Endothelial cell of umbilical vein (primary cell): ENCODE results near the gene AFF1. TPM values are rescaled to one million over a fixed set of nuclear protein-coding genes. Genes with fewer than 3 reads are reported as not detected.

ENCODE experiments used
- BruUV-seq: library from RNA; stranded (reverse); fragments of 400-500 nt; replicated peaks from 2 replicates; lab custom pipeline; 2021; lab: Mats Ljungman, UMichigan
- CTCF ChIA-PET: fragments of 300-600, 350-600 bp; sonication (Branson Sonifier 250); formaldehyde crosslinking; loops from one replicate; lab custom pipeline; 2021; ENCODE audit warnings: antibody characterized with exemption, inconsistent platforms; lab: Charles Lee
- POLR2A ChIA-PET: fragments of 300-600, 350-600 bp; sonication (Branson Sonifier 250); formaldehyde crosslinking; loops from one replicate; lab custom pipeline; 2021; ENCODE audit warnings: antibody characterized with exemption, inconsistent platforms; lab: Charles Lee
- DNase-seq: peaks from one replicate; pipeline ENCODE4 v3.0.0-alpha.2; 2011; ENCODE audit warnings: low read depth, low spot score
- FAIRE-seq: peaks from 2 replicates; lab custom pipeline; 2011; peaks lifted over from hg19 to GRCh38; lab: Jason Lieb, UNC
- H2AFZ ChIP-seq: 2 replicates; pipeline ENCODE4 v1.6.0; 2012; ENCODE audit warnings: low read depth, low read length, control low read depth, inconsistent platforms
- H3K27ac ChIP-seq: 2 replicates; pipeline ENCODE4 v1.5.1; 2011; ENCODE audit warnings: low read depth, mild to moderate bottlenecking, control low read depth, low read length, moderate library complexity; ENCODE audit not compliant: insufficient read depth
- H3K27me3 ChIP-seq, 2 experiments: 2 replicates each; pipeline versions ENCODE4 v1.6.0 to v1.6.1; 2011; ENCODE audit warnings: low read length in 2 of 2, mixed read lengths in 1 of 2; ENCODE audit not compliant: control insufficient read depth in 2 of 2, insufficient read depth in 2 of 2
- H3K36me3 ChIP-seq, 2 experiments: 2 replicates in 1 of 2; 3 replicates in 1 of 2; pipeline ENCODE4 v1.5.1; 2011; ENCODE audit warnings: low read length in 2 of 2, mild to moderate bottlenecking in 1 of 2, moderate library complexity in 1 of 2; ENCODE audit not compliant: control insufficient read depth in 2 of 2, insufficient read depth in 2 of 2; ENCODE audit errors: extremely low read depth in 1 of 2
- H3K4me1 ChIP-seq: 3 replicates; pipeline ENCODE4 v1.5.1; 2011; ENCODE audit warnings: mild to moderate bottlenecking, low read length; ENCODE audit not compliant: control insufficient read depth, insufficient read depth; ENCODE audit errors: extremely low read depth
- H3K4me2 ChIP-seq: 2 replicates; pipeline ENCODE4 v1.6.1; 2011; ENCODE audit warnings: low read length, control low read depth, mixed read lengths; ENCODE audit not compliant: insufficient read depth
- H3K4me3 ChIP-seq, 3 experiments: fragments of 200-600 bp in 1 of 3; sonication (generic), shearing (Covaris generic) in 1 of 3; replicated peaks in 1 of 3; 2 replicates each; pipeline ENCODE4 v1.5.1; 2011 to 2016; ENCODE audit warnings: control low read depth in 3 of 3, low read length in 3 of 3, mild to moderate bottlenecking in 2 of 3, inconsistent platforms in 1 of 3, low read depth in 1 of 3, moderate library complexity in 1 of 3; ENCODE audit not compliant: insufficient read depth in 1 of 3
- H3K79me2 ChIP-seq: 2 replicates; pipeline ENCODE4 v1.6.0; 2012; ENCODE audit warnings: low read length, inconsistent platforms; ENCODE audit not compliant: control insufficient read depth, insufficient read depth
- H3K9ac ChIP-seq: replicated peaks from 2 replicates; pipeline ENCODE3; 2011; ENCODE audit warnings: low read length, control low read depth; ENCODE audit not compliant: insufficient read depth; ENCODE audit errors: extremely low read depth
- H3K9me1 ChIP-seq: replicated peaks from 3 replicates; pipeline ENCODE4 v1.6.0; 2011; ENCODE audit warnings: mild to moderate bottlenecking, low read length; ENCODE audit not compliant: control insufficient read depth, insufficient read depth; ENCODE audit errors: extremely low read depth
- H3K9me3 ChIP-seq: replicated peaks from 2 replicates; pipeline ENCODE4 v1.5.1; 2012; ENCODE audit warnings: low read length, inconsistent platforms; ENCODE audit not compliant: control insufficient read depth, insufficient read depth
- H4K20me1 ChIP-seq: replicated peaks from 2 replicates; pipeline ENCODE3; 2011; ENCODE audit warnings: mild to moderate bottlenecking, low read length; ENCODE audit not compliant: control insufficient read depth, insufficient read depth; ENCODE audit errors: extremely low read depth
- EZH2 ChIP-seq: IDR thresholded peaks from 2 replicates; pipeline ENCODE4 v1.6.1; 2012; ENCODE audit warnings: borderline replicate concordance, low read depth, mild to moderate bottlenecking, moderate library complexity, low read length, inconsistent platforms; ENCODE audit not compliant: severe bottlenecking
- FOS ChIP-seq: IDR thresholded peaks from 2 replicates; pipeline ENCODE4 v1.6.1; 2011; ENCODE audit warnings: mild to moderate bottlenecking, low read length, moderate library complexity, borderline replicate concordance; ENCODE audit not compliant: insufficient read depth
- GATA2 ChIP-seq: IDR thresholded peaks from 2 replicates; pipeline ENCODE4 v1.7.0; 2011; ENCODE audit warnings: low read depth, mild to moderate bottlenecking, moderate library complexity, mixed read lengths, low read length; ENCODE audit not compliant: insufficient read length, insufficient read depth
- JUN ChIP-seq: IDR thresholded peaks from 2 replicates; pipeline ENCODE4 v1.6.1; 2011; ENCODE audit warnings: borderline replicate concordance, low read depth; ENCODE audit not compliant: insufficient read length, insufficient read depth
- MYC ChIP-seq: IDR thresholded peaks from one replicate; pipeline ENCODE4 v1.6.1; 2011; ENCODE audit warnings: mild to moderate bottlenecking, low read depth, low read length
- POLR2A ChIP-seq: IDR thresholded peaks from 2 replicates; pipeline ENCODE4 v1.6.1; 2012; ENCODE audit warnings: low read depth, mild to moderate bottlenecking, control low read depth, low read length
- POLR2AphosphoS5 ChIP-seq: IDR thresholded peaks from 2 replicates; pipeline ENCODE4 v1.6.1; 2012; ENCODE audit warnings: low read depth, mild to moderate bottlenecking, control low read depth, low read length, moderate library complexity; ENCODE audit not compliant: insufficient read depth
- dilution Hi-C: fragments of 300-500 bp; cut with MboI; formaldehyde crosslinking; loops from one replicate; pipeline ENCODE4 v1.15.0; 2019; ENCODE audit warnings: low sequenced_read_pairs; ENCODE audit not compliant: extremely low pct_ligation_motif_present
- intact Hi-C: fragments of 100-400 bp; cut with micrococcal nuclease; formaldehyde crosslinking; loops from one replicate; pipeline ENCODE4 v1.10.0; 2022
- polyA plus RNA-seq, 4 experiments: library from polyadenylated mRNA; depleted of rRNA in 3 of 4; stranded (reverse) in 3 of 4; unstranded in 1 of 4; fragments of >200 nt; gene quantifications; 2 replicates each; pipeline versions ENCODE4 v1.2.1 to v1.2.3, GENCODE V29; 2011 to 2012; ENCODE audit warnings: missing spikeins in 1 of 4
- total RNA-seq: library from RNA; stranded (reverse); gene quantifications from 2 replicates; pipeline ENCODE4 v1.2.3, GENCODE V29; 2021
- TF ChIP-seq, protein P1 (sequence below), 2 donors: IDR thresholded peaks; 1 replicate in 1 of 2; 2 replicates in 1 of 2; pipeline ENCODE4 v1.5.1; 2011; ENCODE audit warnings: low read length in 2 of 2, mild to moderate bottlenecking in 2 of 2, moderate library complexity in 2 of 2, control low read depth in 1 of 2, inconsistent platforms in 1 of 2, low read depth in 1 of 2; ENCODE audit not compliant: insufficient read depth in 1 of 2; ENCODE audit errors: extremely low read depth in 1 of 2
- TF ChIP-seq, protein P2 (sequence below): IDR thresholded peaks from 2 replicates; pipeline ENCODE4 v1.6.1; 2011; ENCODE audit not compliant: insufficient read depth, insufficient read length

Gene AFF1
- total and polyA plus RNA-seq, 2 donors (not counting 3 experiments of a cell fraction or from before 2014, with no cell fraction given) = 26.2 to 106 TPM

- H3K4me3 ChIP-seq = no peak overlapping the region
- no peak for TF ChIP-seq MYC
- no peak for TF ChIP-seq FOS
- no peak for TF ChIP-seq EZH2
- TF ChIP-seq JUN = no peak
- no TSS peak for BruUV-seq
- no peaks in the 10 kb centered on the region for H3K9me3 ChIP-seq
- H3K4me1 ChIP-seq = peaks cover 29% of the 10 kb centered on the region
- no peaks in the 10 kb centered on the region for H3K9me1 ChIP-seq
- peaks cover 2% of the 10 kb centered on the region for H4K20me1 ChIP-seq
- H3K27me3 ChIP-seq = no peaks in the 10 kb centered on the region
- H3K36me3 ChIP-seq = no peaks in the 10 kb centered on the region
- ChIA-PET CTCF (no interaction called here), POLR2A (interaction anchor here (0.5 kb wide), 1 partner anchor 11 kb away, joined by 4 read pairs; no protein-coding TSS in a partner anchor)
- FAIRE-seq (no peak), DNase-seq (no peak)
- no peak overlapping the region for H3K4me2 ChIP-seq
- H3K79me2 ChIP-seq = peaks cover 49% of the 10 kb centered on the region
- no peak overlapping the region for H3K9ac ChIP-seq
- H2AFZ ChIP-seq = no peak overlapping the region
- intact Hi-C loops = no loop called here
- dilution Hi-C loops = no loop called here
- H3K27ac ChIP-seq = no peak overlapping the region
These were observed 141.1 kb downstream of the AFF1 start for GRCh38 chr4:87075876-87076275.

GRCh38 chr4:87076690-87077358 is 142.0 kb downstream of the AFF1 start:
- Histone ChIP-seq H3K27me3 (no peaks in the 10 kb centered on the region), H2AFZ (no peak overlapping the region), H3K27ac (no peak overlapping the region), H3K4me3 (no peak overlapping the region), H4K20me1 (peaks cover 2% of the 10 kb centered on the region), H3K9me1 (no peaks in the 10 kb centered on the region), H3K4me2 (no peak overlapping the region), H3K4me1 (peaks cover 29% of the 10 kb centered on the region), H3K9ac (no peak overlapping the region), H3K79me2 (peaks cover 48% of the 10 kb centered on the region), H3K9me3 (no peaks in the 10 kb centered on the region), H3K36me3 (no peaks in the 10 kb centered on the region)
- ChIA-PET CTCF (interaction anchor here (0.6 kb wide), 1 partner anchor 154 kb away, joined by 3 read pairs; no protein-coding TSS in a partner anchor), POLR2A (no interaction called here)
- intact Hi-C loops = no loop called here
- TF ChIP-seq, protein P1, sequence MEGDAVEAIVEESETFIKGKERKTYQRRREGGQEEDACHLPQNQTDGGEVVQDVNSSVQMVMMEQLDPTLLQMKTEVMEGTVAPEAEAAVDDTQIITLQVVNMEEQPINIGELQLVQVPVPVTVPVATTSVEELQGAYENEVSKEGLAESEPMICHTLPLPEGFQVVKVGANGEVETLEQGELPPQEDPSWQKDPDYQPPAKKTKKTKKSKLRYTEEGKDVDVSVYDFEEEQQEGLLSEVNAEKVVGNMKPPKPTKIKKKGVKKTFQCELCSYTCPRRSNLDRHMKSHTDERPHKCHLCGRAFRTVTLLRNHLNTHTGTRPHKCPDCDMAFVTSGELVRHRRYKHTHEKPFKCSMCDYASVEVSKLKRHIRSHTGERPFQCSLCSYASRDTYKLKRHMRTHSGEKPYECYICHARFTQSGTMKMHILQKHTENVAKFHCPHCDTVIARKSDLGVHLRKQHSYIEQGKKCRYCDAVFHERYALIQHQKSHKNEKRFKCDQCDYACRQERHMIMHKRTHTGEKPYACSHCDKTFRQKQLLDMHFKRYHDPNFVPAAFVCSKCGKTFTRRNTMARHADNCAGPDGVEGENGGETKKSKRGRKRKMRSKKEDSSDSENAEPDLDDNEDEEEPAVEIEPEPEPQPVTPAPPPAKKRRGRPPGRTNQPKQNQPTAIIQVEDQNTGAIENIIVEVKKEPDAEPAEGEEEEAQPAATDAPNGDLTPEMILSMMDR (IDR thresholded peaks at IDR 0.05; ENCODE audit: extremely low read depth in 1 of 2, insufficient read depth in 1 of 2, low read depth in 1 of 2, low read length in 2 of 2) = no peak
- TF ChIP-seq EZH2 = no peak
- no peak for TF ChIP-seq FOS
- no peak for TF ChIP-seq POLR2AphosphoS5
- no peak for TF ChIP-seq GATA2
- TF ChIP-seq POLR2A = no peak
- no peak for TF ChIP-seq JUN
- no peak for TF ChIP-seq MYC
- TF ChIP-seq, protein P2, sequence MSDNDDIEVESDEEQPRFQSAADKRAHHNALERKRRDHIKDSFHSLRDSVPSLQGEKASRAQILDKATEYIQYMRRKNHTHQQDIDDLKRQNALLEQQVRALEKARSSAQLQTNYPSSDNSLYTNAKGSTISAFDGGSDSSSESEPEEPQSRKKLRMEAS = no peak
- FAIRE-seq (no peak), DNase-seq (no peak)
- dilution Hi-C loops = no loop called here
- BruUV-seq = no TSS peak
